H9 (cell line): ENCODE results near the gene TACR2. TPM values are rescaled to one million over a fixed set of nuclear protein-coding genes. Genes with fewer than 3 reads are reported as not detected.

Experiments used
- DNase-seq: peaks from one replicate; pipeline ENCODE4 v3.0.0-alpha.2; 2017
- H2AFZ ChIP-seq: one replicate; pipeline ENCODE4 v1.6.1; 2013; ENCODE audit warnings: mild to moderate bottlenecking, low read length, control low read depth, moderate library complexity
- H2AK5ac ChIP-seq: 2 replicates; pipeline ENCODE4 v1.6.1; 2013; ENCODE audit warnings: low read length, control low read depth, mixed read lengths; ENCODE audit not compliant: insufficient read length
- H2BK120ac ChIP-seq: one replicate; pipeline ENCODE4 v1.6.1; 2013; ENCODE audit warnings: low read depth, mild to moderate bottlenecking, low read length, control low read depth, inconsistent platforms; ENCODE audit not compliant: poor library complexity, severe bottlenecking
- H2BK12ac ChIP-seq: 2 replicates; pipeline ENCODE4 v1.6.1; 2013; ENCODE audit warnings: low read length, control low read depth, mixed read lengths, low read depth; ENCODE audit not compliant: insufficient read length
- H2BK15ac ChIP-seq: 2 replicates; pipeline ENCODE4 v1.6.1; 2013; ENCODE audit warnings: low read depth, low read length, control low read depth
- H2BK20ac ChIP-seq: one replicate; pipeline ENCODE4 v1.6.1; 2013; ENCODE audit warnings: low read depth, mild to moderate bottlenecking, low read length, control low read depth, inconsistent platforms; ENCODE audit not compliant: poor library complexity, severe bottlenecking
- H2BK5ac ChIP-seq: 2 replicates; pipeline ENCODE4 v1.6.1; 2013; ENCODE audit warnings: low read length, control low read depth, mixed read lengths; ENCODE audit not compliant: insufficient read length
- H3K14ac ChIP-seq: 2 replicates; pipeline ENCODE4 v1.6.1; 2013; ENCODE audit warnings: low read length, control low read depth; ENCODE audit not compliant: insufficient read depth
- H3K18ac ChIP-seq: 2 replicates; pipeline ENCODE4 v1.6.1; 2013; ENCODE audit warnings: low read depth, mild to moderate bottlenecking, mixed read lengths, low read length, control low read depth; ENCODE audit not compliant: insufficient read length
- H3K23ac ChIP-seq: 2 replicates; pipeline ENCODE4 v1.6.1; 2013; ENCODE audit warnings: low read length, control low read depth, mixed read lengths, low read depth; ENCODE audit not compliant: insufficient read length
- H3K23me2 ChIP-seq: 2 replicates; pipeline ENCODE4 v1.6.1; 2013; ENCODE audit warnings: low read depth, mild to moderate bottlenecking, mixed read lengths, low read length, control low read depth; ENCODE audit not compliant: insufficient read length, poor library complexity, severe bottlenecking
- H3K27ac ChIP-seq: 2 replicates; pipeline ENCODE4 v1.5.1; 2013; ENCODE audit warnings: low read length, control low read depth, mixed read lengths, low read depth; ENCODE audit not compliant: insufficient read length
- H3K27me3 ChIP-seq: 2 replicates; pipeline ENCODE4 v1.6.1; 2013; ENCODE audit warnings: low read length, control low read depth, inconsistent platforms; ENCODE audit not compliant: insufficient read depth
- H3K4ac ChIP-seq: 2 replicates; pipeline ENCODE4 v1.6.1; 2013; ENCODE audit warnings: low read depth, mild to moderate bottlenecking, control low read depth, inconsistent platforms, low read length, moderate library complexity
- H3K4me1 ChIP-seq: 2 replicates; pipeline ENCODE4 v1.6.1; 2013; ENCODE audit warnings: low read length, control low read depth, inconsistent platforms; ENCODE audit not compliant: insufficient read depth
- H3K4me2 ChIP-seq: 2 replicates; pipeline ENCODE4 v1.6.1; 2013; ENCODE audit warnings: low read length, control low read depth, mixed read lengths; ENCODE audit not compliant: insufficient read length, insufficient read depth
- H3K56ac ChIP-seq: 2 replicates; pipeline ENCODE4 v1.6.1; 2013; ENCODE audit warnings: low read depth, mild to moderate bottlenecking, mixed read lengths, low read length, control low read depth; ENCODE audit not compliant: insufficient read length
- H3K79me1 ChIP-seq: 2 replicates; pipeline ENCODE4 v1.6.1; 2013; ENCODE audit warnings: low read depth, mild to moderate bottlenecking, moderate library complexity, low read length, control low read depth, inconsistent platforms; ENCODE audit not compliant: insufficient read depth, poor library complexity, severe bottlenecking
- H3K79me2 ChIP-seq: 2 replicates; pipeline ENCODE4 v1.6.1; 2013; ENCODE audit warnings: low read length, control low read depth, inconsistent platforms; ENCODE audit not compliant: insufficient read depth
- H3K9ac ChIP-seq: 2 replicates; pipeline ENCODE4 v1.6.1; 2013; ENCODE audit warnings: low read length, control low read depth, mixed read lengths; ENCODE audit not compliant: insufficient read length; ENCODE audit errors: extremely low read depth
- H3K9me3 ChIP-seq: one replicate; pipeline ENCODE4 v1.6.1; 2013; ENCODE audit warnings: low read depth, low read length, inconsistent platforms; ENCODE audit not compliant: control insufficient read depth
- H3T11ph ChIP-seq: one replicate; pipeline ENCODE4 v1.6.1; 2013; ENCODE audit warnings: mild to moderate bottlenecking, low read length, control low read depth, inconsistent platforms
- H4K20me1 ChIP-seq: one replicate; pipeline ENCODE4 v1.6.1; 2013; ENCODE audit not compliant: control insufficient read depth, insufficient read length, insufficient read depth
- H4K5ac ChIP-seq: 2 replicates; pipeline ENCODE4 v1.6.1; 2013; ENCODE audit warnings: low read depth, mild to moderate bottlenecking, mixed read lengths, low read length, control low read depth; ENCODE audit not compliant: insufficient read length
- H4K8ac ChIP-seq: replicated peaks from 2 replicates; pipeline ENCODE4 v1.6.1; 2013; ENCODE audit warnings: low read length, control low read depth, mixed read lengths, low read depth; ENCODE audit not compliant: insufficient read length
- H4K91ac ChIP-seq: 2 replicates; pipeline ENCODE4 v1.6.1; 2013; ENCODE audit warnings: low read depth, mild to moderate bottlenecking, moderate library complexity, mixed read lengths, low read length, control low read depth; ENCODE audit not compliant: insufficient read length
- H3K27ac Mint-ChIP-seq, 3 experiments: 2 replicates in 2 of 3; 3 replicates in 1 of 3; pipeline ENCODE4 v1.8.0; 2020 to 2021; ENCODE audit warnings: mixed read lengths in 3 of 3, mild to moderate bottlenecking in 1 of 3, moderate library complexity in 1 of 3
- H3K27me3 Mint-ChIP-seq: 2 replicates; pipeline ENCODE4 v1.8.0; 2021; ENCODE audit warnings: low read depth, mild to moderate bottlenecking, moderate library complexity, mixed read lengths
- H3K36me3 Mint-ChIP-seq, 3 experiments: 2 replicates in 2 of 3; 3 replicates in 1 of 3; pipeline ENCODE4 v1.8.0; 2020 to 2021; ENCODE audit warnings: low read depth in 3 of 3, mixed read lengths in 3 of 3; ENCODE audit not compliant: insufficient read depth in 1 of 3
- H3K4me1 Mint-ChIP-seq, 2 experiments: 2 replicates each; pipeline ENCODE4 v1.8.0; 2020; ENCODE audit warnings: mixed read lengths in 2 of 2
- H3K4me3 Mint-ChIP-seq, 2 experiments: 2 replicates in 1 of 2; 3 replicates in 1 of 2; pipeline ENCODE4 v1.8.0; 2020 to 2021; ENCODE audit warnings: mild to moderate bottlenecking in 2 of 2, mixed read lengths in 2 of 2, moderate library complexity in 1 of 2
- H3K9me3 Mint-ChIP-seq, 2 experiments: 2 replicates in 1 of 2; 3 replicates in 1 of 2; pipeline ENCODE4 v1.8.0; 2020; ENCODE audit warnings: mild to moderate bottlenecking in 2 of 2, mixed read lengths in 2 of 2, moderate library complexity in 1 of 2
- CTCF ChIP-seq: fragments of 200-600 bp; sonication (generic); conservative IDR thresholded peaks from 3 replicates; pipeline ENCODE4 v1.8.0; 2021; ENCODE audit warnings: antibody characterized with exemption, mild to moderate bottlenecking
- WGBS: extraction: QIAGEN DNeasy Blood & Tissue Kit; methylation state at CpG from one replicate; pipeline ENCODE4 v1.1.7; 2013; ENCODE audit warnings: missing lambda C conversion rate, low lambda C conversion rate, mixed read lengths; ENCODE audit not compliant: insufficient read length; ENCODE audit errors: extremely low coverage; 5-methylcytosine and 5-hydroxymethylcytosine counted together
- total RNA-seq: library from RNA; stranded (reverse); gene quantifications from 2 replicates; pipeline ENCODE4 v1.2.1, GENCODE V29; 2021

The TACR2 gene
- total RNA-seq, 1 experiment from 2014 or later, result not detected

GRCh38 chr10:69437321-69438259 is 20.9 kb upstream of the TACR2 start:
- Histone ChIP-seq H3K27me3 (no peaks in the 10 kb centered on the region), H3K79me2 (no peaks in the 10 kb centered on the region), H2BK15ac (no peak overlapping the region), H3K4me1 (no peaks in the 10 kb centered on the region), H2BK120ac (no peak overlapping the region), H3K4ac (no peak overlapping the region), H3K56ac (no peak overlapping the region), H2BK12ac (no peak overlapping the region), H4K8ac (no peak overlapping the region), H4K91ac (no peak overlapping the region), H2AFZ (no peak overlapping the region), H2BK5ac (no peak overlapping the region), H3K23me2 (no peaks in the 10 kb centered on the region), H4K20me1 (no peaks in the 10 kb centered on the region), H4K5ac (no peak overlapping the region), H3K79me1 (no peaks in the 10 kb centered on the region), H3T11ph (no peak overlapping the region), H3K9ac (peak overlapping the region; percentile 44), H2AK5ac (no peak overlapping the region), H2BK20ac (no peak overlapping the region), H3K14ac (no peak overlapping the region; the same call in 1 of the 2 replicates), H3K27ac (no peak overlapping the region), H3K9me3 (no peaks in the 10 kb centered on the region), H3K23ac (no peak overlapping the region), H3K18ac (no peak overlapping the region), H3K4me2 (no peak overlapping the region)
- H3K4me1 Mint-ChIP-seq, result peaks cover 3 to 10% of the 10 kb centered on the region in 2 experiments; a peak in 3 of 4 replicates
- WGBS, result no CpG with 5 or more reads among the region's 13 CpGs
- H3K9me3 Mint-ChIP-seq, result peaks cover 0 to 4% of the 10 kb centered on the region in 2 experiments; a peak in 2 of 5 replicates
- no peak for TF ChIP-seq CTCF
- H3K36me3 Mint-ChIP-seq, result no peaks in the 10 kb centered on the region
- H3K4me3 Mint-ChIP-seq, result no peak overlapping the region
- DNase-seq, result no peak
- H3K27me3 Mint-ChIP-seq, result peaks cover 38% of the 10 kb centered on the region
- H3K27ac Mint-ChIP-seq, result no peak overlapping the region
